NCI-H510A treated with DMSO at 0.1 percent for 48 hours (cell line): ENCODE data around the gene FBXL14.
A peak's percentile ranks its signal among the peaks of the same experiment; 100 is the strongest.
"Not testable (repeated sequence)": the region's sequence is repeated elsewhere in the genome, so short reads cannot be mapped to it uniquely, and the experiment has no call there.

Experiments used
- DNase-seq: peaks from one replicate; lab custom pipeline; 2025; lab: John Stamatoyannopoulos, UW

FBXL14 gene

DNA sequence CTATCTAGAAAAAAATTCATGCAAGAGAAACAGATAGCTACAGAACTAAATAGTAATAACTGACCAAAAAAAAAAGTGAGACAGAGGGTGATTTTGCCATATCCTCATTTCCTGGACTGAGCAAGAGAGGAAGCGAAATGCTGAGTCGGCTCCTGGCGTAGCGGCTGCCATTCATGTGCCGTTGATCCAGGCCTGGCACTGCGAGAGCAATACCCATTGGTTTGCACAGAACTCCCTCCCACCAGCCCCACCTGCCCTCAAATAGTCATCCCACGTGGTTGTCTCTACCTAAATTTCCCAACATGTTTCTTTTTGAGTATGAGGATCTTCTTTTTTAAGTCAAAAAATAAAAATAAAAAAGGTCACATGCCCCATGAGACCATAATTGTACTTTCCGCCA is 25.2 kb upstream of the FBXL14 start:
- DNase-seq, result no peak

DNA sequence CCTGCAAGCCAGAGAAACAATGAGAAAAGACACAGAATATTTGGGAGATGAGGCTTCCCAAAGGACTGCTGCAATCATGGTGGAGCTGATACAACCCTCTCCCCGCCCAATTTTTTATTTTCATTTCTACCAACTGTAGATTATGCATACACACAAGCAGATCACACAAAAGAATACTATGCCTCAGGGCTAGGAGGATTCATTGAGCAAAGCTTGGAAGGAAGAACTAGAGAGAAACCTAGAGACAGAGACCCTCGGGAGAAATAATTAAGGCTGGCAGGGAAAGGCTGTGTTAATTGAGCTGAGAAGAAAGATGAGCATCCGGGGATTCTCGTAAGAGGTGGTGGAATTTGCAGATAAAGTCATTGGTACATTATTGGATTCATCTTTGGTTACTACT is 24.8 kb upstream of the FBXL14 start:
- no peak for DNase-seq

DNA sequence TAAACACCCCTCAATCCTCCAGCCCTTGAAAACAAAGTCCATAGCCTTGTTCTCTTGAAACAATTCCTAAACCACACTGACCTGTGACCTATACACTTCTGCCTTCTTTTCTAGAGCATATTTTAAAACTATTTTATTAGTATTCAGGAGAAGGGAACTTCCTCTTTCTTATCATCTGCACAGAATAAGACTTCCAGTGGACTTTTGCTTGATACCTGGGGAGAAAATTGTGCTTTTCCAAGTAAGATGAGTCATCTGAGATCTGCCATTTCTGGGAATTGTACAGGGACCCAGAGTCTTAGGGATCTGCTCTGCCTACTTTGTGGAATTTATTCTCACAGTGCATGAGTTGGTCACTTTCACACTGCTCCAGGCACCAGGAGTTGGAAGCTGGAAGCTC is 24.1 kb upstream of the FBXL14 start:
- no peak for DNase-seq

DNA sequence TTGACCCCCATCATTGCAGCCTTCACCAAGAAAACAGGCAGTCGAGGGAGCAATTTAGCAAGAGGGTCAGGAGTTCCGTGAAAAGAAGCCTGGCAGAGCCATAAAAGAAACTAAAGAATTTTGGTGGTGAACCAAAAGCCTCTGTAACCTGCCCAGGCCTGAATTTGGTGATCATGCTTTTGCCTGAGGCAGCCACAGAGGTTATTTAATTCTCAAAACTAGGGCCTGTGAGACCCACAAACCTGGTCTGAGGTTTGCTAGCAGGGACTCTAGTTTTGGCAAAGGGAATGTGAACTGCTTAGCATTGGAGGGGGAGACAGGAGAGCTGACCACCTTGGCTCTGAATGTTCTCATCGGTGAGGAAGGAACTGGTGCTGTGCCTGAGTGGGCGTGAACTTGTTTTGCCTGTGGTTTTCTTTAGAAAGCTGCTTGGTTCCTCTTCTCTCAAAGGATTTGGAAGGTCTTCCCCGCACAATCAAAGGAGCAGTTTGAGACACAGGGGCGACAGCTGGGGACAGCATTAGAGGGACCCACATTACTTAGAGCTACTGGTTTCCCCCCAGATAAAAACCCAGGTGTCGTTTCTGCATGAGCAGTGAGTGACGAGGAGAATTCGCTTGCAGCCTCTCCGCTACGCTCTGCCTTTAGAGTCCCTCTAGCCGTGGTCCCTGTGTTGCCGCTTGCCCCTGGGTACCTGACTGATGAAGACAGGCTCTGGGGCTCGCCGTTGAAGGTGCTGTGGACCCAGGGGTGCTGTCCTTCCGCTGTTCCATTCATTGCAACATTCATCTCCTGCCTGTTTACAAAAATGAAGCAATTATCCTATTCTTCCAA is 22.1 kb upstream of the FBXL14 start:
- DNase-seq, result no peak

DNA sequence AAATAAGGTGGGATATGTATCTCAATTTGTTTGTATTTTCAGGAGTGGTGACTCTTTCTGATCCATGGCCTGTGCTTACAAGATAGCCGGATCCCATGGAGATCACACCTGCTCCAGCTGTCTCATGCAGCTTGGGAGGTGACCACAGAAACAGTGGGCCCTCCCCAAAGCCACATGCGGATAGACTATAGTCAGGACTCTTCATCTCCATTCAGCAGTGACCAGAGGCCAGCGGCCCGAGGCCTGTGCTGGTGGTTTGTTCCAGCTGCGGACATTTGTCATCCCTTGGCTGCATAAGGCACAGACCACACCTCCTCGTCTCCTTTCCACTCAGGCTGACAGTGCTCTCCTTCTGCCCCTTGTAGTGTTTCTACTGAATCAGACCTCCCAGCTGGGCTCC is 20.0 kb upstream of the FBXL14 start:
- DNase-seq, result no peak

DNA sequence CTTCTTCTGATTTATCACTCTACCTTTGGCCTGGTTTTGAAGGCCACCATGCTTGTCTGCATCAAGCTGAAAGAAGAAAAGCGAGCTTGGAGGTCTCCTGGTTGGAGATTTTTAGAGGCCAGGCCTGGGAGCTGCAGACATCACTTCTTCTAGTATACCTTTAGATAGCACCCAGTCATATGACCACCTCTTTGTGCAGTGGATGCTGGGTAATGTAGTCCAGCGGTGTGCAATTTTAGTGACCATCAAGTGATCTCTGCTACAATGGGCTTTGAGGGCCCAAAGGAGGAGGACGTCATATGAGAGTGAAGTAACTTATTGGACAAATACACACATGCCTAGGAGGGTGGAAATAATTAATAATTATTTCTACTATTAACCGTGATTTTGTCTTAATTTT is 19.5 kb upstream of the FBXL14 start:
- no peak for DNase-seq

DNA sequence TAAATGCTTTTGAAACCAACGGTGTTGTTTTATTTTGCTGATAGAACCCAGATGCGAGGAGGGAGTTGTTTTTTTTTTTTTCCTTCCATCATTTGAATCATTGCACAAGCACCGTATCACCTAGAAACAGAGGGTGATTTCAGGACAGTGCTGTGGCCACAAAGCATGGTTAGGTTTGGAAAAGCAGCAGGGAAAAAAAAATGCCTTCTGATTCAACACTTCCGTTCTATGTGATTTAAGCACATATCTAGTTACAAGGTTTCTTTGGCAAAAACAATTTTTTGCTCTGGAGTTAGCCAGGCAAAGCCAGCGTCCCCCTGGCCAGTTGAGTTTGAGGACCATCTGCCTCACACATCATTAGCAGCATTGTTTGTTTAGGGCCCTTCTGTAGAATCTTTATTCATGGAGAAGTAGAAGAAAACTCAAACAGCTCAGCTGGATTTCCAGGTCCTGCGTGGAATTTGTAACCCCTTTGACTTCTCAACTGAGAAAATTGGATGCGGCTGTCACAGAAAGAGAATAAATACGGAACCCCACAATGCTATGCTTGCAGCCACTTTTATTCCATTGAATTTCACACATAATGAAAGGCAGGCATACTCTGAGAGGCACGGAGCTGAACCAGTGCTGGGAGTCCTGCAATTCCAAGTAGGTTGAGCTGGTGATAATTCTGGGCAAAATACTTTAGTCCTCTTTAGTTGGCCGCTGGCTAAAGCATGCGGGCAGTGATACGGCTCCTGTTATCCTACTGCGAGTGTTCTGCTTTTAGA is 17.6 kb upstream of the FBXL14 start:
- no peak for DNase-seq

DNA sequence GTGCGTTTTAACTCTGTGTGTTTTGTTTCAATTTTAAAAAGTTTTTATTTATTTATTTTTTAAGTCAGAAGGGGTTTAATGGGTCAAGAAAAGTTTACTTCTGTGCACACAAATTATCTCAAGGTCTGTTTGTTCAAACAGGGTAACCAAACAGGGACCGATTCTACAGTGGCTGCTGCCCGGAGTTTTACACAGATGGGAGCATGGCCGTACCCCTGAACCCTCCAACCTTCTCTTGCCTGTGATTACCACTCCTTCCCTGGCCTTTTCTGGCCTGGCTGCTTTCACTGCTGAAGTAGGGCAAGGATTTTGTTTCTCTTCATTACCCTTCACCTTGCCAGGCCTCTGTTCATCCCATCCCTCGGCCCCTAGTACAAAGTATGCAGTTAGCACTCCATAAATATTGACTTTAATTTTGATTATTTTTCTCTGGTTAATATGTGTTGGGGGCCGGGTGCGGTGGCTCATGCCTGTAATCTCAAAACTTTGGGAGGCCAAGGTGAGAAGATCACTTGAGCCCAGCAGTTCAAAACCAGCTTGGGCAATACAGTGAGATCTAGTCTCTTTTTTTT is 15.8 kb upstream of the FBXL14 start:
- no peak for DNase-seq

DNA sequence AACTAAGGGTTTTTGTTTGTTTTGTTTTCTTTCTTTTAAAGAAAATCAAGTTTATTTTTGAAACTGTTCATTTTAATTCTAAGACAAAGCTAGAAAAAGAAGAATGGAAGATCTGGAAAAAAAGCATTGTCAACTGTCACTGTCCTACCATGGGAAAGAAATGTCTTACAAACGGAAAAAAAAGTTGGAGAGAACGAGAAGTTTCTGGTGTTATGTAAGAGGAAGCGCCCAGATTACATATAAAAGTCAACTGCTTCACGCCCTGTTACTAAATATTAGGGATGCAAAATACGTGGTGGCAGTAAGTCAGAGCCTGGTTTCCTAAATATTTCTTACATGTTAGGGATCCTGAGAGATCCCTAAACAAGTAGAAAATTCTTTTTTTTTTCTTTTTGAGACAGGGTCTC is 14.3 kb upstream of the FBXL14 start:
- DNase-seq, result no peak

DNA sequence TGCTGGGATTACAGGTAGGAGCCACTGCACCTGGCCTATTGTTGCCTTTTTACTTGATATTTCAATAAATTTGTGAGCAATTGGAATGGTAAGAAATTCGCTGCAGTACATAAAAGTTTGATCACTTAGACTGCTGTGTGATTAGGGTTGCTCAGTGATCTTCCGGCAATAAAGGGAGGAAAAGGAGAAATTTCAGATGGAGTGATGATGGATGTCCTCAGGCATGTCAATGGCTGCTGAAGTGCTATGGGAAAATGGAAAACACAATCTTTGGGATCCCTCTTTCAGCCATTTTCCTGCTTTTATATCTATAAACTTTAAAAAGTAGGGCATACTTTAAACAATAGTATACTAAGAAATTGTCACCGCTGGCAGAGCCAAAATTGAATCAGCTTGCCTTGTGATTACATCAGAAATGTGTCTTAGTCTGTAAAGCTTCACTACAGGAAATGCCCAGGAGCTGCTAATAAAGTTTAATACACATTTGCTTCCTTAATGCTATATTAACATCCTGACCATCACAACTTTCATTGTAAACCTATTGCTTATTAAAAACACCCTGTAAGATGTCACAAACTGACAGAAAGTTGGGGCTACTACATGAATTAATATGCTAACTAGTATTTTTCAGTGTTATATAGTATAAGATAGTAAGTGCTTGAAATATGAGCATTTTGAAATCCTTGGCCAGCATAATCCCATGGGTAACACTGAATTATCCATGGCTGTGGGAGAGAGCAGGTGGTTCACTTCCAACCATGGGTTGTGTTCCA is 13.7 kb upstream of the FBXL14 start:
- no peak for DNase-seq

DNA sequence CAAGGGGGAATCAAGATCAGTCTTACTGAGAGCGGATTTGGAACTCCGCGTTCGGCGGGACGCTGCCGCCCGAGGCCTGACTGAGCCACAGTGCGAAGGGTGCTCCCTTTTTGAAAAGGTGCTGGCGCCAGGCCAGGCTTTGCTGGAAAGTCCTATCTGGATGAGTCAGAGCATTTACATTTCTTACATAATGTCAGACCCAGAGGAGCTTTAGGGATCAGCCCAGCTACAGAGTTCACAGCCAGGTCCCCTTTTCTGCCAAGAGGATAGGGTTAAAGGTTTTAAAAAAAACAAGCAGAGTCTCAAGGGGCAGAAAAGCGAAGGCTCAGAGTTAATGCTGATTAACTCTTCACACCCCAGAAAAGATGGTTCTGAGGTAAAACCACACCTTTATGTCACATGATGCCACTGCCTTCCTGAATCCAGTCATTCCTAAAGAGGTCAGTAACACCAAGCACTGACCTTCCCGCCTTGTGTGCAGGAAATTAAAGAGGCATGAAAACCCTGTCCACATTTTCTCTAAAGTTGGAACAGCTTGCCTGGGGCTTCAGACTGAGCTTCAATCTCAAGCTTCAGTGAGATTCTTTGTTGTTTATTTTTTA is 11.7 kb upstream of the FBXL14 start:
- DNase-seq, result peak; percentile 59

DNA sequence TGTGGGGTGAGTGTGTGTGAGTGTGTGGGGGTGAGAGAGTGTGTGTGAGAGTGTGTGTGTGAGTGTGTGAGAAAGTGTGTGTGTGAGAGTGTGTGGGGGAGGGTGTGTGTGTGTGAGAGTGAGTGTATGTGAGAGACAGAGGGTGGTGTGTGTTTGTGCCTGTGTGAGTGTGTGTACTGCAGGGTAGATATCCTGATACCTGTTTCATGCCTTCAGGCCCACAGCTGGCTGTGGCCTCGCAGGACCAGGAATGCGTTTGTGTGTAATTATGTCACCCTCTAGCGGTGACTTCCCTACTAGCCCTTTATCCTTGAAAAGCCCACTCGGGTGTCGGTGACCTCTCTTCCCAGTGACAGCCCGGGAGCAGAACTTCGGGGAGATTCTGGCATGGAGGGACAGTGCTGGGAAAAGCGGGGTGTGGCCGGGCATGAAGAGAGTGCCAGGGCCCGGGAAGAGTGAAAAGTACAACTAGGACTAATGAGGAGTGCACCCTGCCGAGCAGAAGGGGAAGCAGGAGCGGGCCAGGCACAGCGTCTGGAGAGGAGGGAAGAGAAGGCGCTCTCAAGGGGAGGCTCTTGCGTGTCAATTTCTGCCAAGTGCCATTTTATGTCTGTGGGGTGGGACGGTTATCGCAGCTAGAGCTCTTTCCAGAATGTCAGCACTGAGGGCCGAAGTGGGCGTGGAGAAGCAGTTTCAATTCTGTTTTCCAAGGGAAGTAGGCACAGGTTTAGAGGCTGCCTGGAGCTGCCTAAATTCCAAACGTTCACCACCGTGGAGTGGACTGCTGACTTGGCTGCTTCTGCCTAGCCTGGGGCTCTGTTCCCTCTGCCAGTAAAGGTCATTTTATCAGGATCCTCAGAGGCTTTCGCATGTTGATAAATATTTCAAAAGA is 11.0 kb upstream of the FBXL14 start:
- peak; percentile 64 for DNase-seq

DNA sequence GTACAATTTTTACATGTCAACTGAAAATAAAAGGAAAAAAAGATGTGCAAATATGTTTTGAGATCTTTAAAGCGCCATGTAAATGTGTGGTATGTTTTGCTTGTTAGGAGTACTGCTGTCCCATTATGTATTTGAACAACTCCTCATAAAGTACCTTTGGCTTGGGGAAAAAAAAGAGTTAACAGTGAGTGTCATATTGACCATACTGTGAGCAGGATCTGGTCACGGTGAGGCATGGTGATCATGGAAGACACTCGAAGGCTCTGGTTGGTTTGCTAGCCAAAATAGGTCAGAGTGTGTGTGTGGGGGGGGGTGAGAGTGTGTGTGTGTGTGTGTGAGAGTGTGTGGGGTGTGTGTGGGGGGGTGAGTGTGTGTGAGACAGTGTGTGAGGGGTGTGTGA is 10.1 kb upstream of the FBXL14 start:
- DNase-seq, result no peak

DNA sequence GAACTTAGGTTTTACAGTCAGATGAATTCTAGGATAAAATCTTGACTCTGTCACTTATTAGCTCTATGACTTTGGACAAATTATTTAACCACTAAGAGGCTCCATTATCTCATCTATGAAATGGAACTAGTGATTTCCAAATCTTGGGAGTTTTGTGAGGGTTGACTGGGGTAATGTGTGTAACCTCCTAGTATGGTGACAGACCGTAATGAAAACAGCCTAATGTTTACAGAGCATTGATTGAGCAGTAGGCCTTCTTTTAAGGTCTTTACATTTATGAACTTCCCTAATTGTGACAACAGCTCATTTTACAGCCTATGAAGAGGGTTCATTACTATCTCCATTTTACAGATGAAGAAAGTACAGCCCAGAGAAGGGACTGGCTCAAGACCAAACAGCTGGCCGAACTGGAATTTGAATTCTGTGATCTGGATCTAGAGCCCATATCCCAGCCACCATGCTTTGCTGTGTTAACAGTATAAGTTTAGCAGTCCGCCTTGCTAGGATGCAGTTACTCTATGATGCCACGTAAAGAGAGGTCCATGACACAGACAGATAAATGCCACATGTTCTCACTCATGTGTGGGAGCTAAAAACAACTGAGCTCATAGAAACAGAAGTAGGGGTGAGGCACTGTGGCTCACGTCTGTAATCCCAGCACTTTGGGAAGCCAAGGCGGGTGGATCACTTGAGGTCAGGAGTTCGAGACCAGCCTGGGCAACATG is 9.1 kb upstream of the FBXL14 start:
- no peak for DNase-seq

DNA sequence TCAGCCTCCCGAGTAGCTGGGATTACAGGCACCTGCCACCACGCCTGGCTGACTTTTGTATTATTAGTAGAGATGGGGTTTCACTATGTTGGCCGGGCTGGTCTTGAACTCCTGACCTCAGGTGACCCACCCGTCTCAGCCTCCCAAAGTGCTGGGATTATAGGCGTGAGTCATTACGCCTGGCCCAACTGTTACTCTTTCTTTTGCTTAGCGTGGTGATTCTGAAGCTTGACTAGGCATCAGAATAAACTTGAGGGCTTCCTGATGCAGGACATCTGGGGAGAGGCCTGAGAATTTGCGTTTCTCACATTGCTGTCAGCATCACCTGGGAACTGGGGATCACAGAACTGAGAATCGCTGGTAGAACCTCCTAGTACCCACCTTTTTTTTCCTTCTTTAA is 8.3 kb upstream of the FBXL14 start:
- DNase-seq, result not testable (repeated sequence)

DNA sequence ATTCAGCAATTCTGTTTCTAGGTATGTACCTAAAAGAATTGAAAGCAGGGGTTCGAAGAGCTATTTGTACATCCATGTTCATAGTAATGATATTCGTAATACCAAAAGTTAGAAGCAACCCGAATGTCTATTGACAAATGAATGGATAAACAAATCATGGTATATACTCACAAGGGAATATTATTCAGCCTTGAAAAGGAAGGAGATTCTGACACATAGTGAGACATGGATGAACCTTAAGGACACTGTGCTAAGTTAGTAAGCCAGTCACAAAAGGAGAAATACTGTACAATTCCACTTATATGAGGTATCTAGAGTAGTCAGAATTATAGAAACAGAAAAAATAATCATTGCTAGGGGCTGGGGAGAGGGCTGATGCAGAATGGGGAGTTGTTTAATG is 4.4 kb upstream of the FBXL14 start:
- DNase-seq, result no peak

DNA sequence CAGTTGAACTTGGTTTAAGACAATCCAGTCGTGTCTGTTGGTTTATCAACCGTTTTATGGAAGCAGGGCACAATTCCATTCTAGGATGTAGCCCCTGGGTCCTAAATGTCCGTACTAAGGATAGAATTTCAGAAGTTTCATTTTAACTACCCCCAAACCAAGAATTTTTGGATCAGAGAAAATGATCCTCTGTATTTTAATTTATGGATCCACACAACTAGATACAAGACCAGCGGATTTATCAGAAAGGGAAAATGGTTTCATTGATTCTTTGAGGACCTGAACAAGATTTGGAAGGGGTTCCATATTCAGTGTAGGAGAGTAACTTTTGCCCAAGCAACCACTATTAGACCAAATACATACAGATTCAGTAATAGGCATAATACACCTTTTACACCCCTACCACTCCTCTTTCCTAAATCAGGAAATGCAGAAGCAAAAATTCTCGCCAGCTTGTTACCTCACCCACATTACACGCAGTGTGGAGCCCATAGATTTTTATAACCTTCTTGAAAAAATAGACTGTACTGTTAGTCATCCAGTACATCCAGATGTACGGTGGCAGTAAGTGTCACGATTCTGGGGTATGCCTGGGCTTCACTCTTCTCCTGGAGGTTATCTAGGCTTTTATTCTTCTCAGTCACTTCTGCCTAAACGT is 1.4 kb upstream of the FBXL14 start:
- DNase-seq, result no peak

DNA sequence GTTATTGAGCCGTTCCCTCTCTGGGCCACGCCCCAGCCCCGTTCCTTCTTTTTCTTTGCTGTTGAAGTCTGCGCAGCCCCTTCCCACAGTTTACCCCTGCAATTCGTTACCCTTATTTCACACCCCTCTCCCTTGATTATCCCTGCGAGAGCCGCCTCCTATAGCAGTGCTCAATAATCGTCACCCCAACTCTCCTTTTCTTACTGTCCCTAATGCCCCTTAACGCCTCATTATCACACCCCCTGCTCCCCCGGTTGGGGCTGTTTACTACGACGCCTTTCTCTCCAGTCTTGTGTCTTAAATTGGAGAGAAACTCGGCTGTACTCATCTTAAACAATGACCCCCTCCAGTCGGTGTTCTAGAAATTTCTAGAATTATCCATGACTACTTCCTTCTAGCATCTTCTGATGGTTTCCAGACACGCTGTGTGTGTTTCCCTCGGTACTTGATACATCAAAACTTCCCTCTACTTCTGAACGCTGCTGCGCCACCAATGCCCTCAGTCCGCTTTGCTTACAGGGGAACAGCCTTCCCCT is 713 bp upstream of the FBXL14 start:
- no peak for DNase-seq

DNA sequence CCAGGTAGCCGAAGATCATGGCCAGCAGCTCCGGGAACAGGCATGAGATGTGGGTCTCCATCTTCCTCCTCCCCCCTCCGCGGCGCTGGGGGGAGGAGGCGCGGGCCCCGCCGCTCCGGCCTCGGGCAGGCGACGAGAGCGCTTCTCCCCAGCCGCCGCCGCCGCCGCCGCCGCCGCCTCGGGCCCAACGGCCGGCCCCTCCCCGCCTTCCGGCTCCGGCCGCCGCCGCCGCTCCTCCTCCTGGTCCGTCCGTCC is 448 bp downstream of the FBXL14 start:
- DNase-seq, result peak; percentile 54
